ENCODE measurements around the gene DCC. TPM values are rescaled to one million over a fixed set of nuclear protein-coding genes. Genes with fewer than 3 reads are reported as not detected.

The DCC gene
- total and polyA plus RNA-seq, 9 of the 15 experiments (the other 6 are each of a cell fraction or from before 2014, with no cell fraction given), result not detected

GRCh38 chr18:52570975-52571374, 231.0 kb downstream of the DCC start (continued):
- TF ChIP-seq ZNF318 (IDR thresholded peaks at IDR 0.05; ENCODE audit: borderline replicate concordance in 1 of 2, low read depth in 1 of 2) (no peak), GMEB1 (CRISPR knock-in tag; IDR thresholded peaks at IDR 0.05) (no peak), TRIM24 (IDR thresholded peaks at IDR 0.05) (no peak), SP2 (IDR thresholded peaks at IDR 0.05; ENCODE audit: extremely low read depth, low read depth, low read length, poor library complexity, severe bottlenecking) (no peak), KAT8 (IDR thresholded peaks at IDR 0.05; ENCODE audit: low read depth) (no peak), IFI16 (CRISPR knock-in tag; IDR thresholded peaks at IDR 0.05) (no peak), KDM5B (IDR thresholded peaks at IDR 0.05; ENCODE audit: insufficient replicate concordance, low read depth, low read length) (no peak), PRPF4 (IDR thresholded peaks at IDR 0.05; ENCODE audit: insufficient read depth, low read depth, low read length, poor library complexity, severe bottlenecking) (no peak)

Measured in K562 (cell line).